Fibroblast of lung (primary cell): ENCODE results near the gene AGBL1.

Experiments used
- EZH2 ChIP-seq: IDR thresholded peaks from 2 replicates; pipeline ENCODE4 v1.5.1; 2012; ENCODE audit warnings: low read length, control low read depth, mild to moderate bottlenecking; ENCODE audit errors: missing control alignments
- TF ChIP-seq, protein P1 (sequence below), 2 donors: IDR thresholded peaks in 1 of 2; conservative IDR thresholded peaks in 1 of 2; 1 replicate in 1 of 2; 2 replicates in 1 of 2; pipeline ENCODE4 v1.5.1; 2011 to 2012; ENCODE audit warnings: low read length in 2 of 2, control low read depth in 1 of 2, inconsistent platforms in 1 of 2, low read depth in 1 of 2, mild to moderate bottlenecking in 1 of 2

DNA sequence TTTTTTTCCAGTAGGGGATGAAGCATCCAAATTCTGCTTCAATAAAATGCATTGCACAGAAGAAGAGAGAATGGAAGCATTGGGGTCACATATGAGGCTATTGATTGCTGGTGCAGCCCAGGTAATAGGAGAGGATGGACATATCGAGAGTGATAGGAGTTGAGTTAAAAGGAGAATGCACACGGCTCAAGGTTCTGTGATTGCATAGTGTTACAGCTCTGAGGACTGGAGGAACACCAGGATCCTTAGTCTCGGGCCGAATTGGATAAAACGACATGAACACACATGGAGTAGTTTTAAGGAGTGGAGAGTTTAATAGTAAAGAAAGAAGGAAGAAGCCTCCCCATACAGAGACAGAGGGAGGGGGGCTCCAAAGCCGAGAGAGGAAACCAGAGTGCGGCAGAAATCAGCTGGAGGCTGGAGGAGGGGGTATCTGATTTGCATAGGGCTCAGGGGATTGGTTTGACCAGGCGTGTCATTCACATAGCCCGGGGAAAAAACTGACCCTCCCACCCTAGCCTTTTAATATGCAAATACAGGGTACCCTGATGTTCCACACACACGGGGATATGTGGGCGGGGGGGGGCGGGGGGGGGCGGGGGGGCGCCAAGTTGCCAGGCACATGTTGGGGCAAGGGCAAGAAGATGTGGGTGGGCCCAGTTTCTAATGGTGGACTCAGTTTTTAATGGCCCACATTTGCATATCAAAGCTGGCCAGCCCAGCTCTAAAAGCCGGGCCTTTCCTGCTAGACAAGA lies 156.9 kb downstream of the AGBL1 start:
- TF ChIP-seq, protein P1, sequence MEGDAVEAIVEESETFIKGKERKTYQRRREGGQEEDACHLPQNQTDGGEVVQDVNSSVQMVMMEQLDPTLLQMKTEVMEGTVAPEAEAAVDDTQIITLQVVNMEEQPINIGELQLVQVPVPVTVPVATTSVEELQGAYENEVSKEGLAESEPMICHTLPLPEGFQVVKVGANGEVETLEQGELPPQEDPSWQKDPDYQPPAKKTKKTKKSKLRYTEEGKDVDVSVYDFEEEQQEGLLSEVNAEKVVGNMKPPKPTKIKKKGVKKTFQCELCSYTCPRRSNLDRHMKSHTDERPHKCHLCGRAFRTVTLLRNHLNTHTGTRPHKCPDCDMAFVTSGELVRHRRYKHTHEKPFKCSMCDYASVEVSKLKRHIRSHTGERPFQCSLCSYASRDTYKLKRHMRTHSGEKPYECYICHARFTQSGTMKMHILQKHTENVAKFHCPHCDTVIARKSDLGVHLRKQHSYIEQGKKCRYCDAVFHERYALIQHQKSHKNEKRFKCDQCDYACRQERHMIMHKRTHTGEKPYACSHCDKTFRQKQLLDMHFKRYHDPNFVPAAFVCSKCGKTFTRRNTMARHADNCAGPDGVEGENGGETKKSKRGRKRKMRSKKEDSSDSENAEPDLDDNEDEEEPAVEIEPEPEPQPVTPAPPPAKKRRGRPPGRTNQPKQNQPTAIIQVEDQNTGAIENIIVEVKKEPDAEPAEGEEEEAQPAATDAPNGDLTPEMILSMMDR (conservative IDR thresholded peaks at IDR 0.05 in 1 of 2, IDR thresholded peaks at IDR 0.05 in 1 of 2; ENCODE audit: low read depth in 1 of 2, low read length in 2 of 2), result no peak
- TF ChIP-seq EZH2, result no peak
